HG03571 (cell line): ENCODE results near the gene LAD1.

Experiments used
- ATAC-seq: cut with Tn5 transposase; IDR thresholded peaks from one replicate; pipeline ENCODE4 v1.9.1; 2021; ENCODE audit not compliant: unreplicated experiment

The LAD1 gene

GRCh38 chr1:201399018-201399351 is at the start of gene LAD1:
TSS of gene LAD1 (minus strand) at chr1:201399324. CDS start at chr1:201399306, 18 bp downstream.
- no peak for ATAC-seq

- no peak for ATAC-seq
Measured at GRCh38 chr1:201447903-201448871, 49.1 kb upstream of the LAD1 start.

GRCh38 chr1:201445310-201445709 is 46.2 kb upstream of the LAD1 start:
- no peak for ATAC-seq

- ATAC-seq: no peak
Measured at GRCh38 chr1:201444792-201445191, 45.7 kb upstream of the LAD1 start.

- no peak for ATAC-seq
Measured at GRCh38 chr1:201443747-201444146, 44.6 kb upstream of the LAD1 start.

- ATAC-seq: no peak
Measured at GRCh38 chr1:201436969-201437368, 37.8 kb upstream of the LAD1 start.

GRCh38 chr1:201436393-201436792 is 37.3 kb upstream of the LAD1 start:
- ATAC-seq: no peak

- no peak for ATAC-seq
Measured at GRCh38 chr1:201434266-201434665, 35.1 kb upstream of the LAD1 start.

GRCh38 chr1:201433609-201434008 is 34.5 kb upstream of the LAD1 start:
- no peak for ATAC-seq

GRCh38 chr1:201430776-201431175 is 31.7 kb upstream of the LAD1 start:
- ATAC-seq: no peak

GRCh38 chr1:201429736-201430501 is 30.8 kb upstream of the LAD1 start:
- ATAC-seq: no peak

- no peak for ATAC-seq
Measured at GRCh38 chr1:201427963-201428362, 28.8 kb upstream of the LAD1 start.

- no peak for ATAC-seq
Measured at GRCh38 chr1:201426479-201427310, 27.6 kb upstream of the LAD1 start.

GRCh38 chr1:201424146-201424545 is 25.0 kb upstream of the LAD1 start:
- no peak for ATAC-seq

- no peak for ATAC-seq
Measured at GRCh38 chr1:201423655-201424054, 24.5 kb upstream of the LAD1 start.

GRCh38 chr1:201422436-201423030 is 23.4 kb upstream of the LAD1 start:
- ATAC-seq: no peak

- ATAC-seq: no peak
Measured at GRCh38 chr1:201422026-201422425, 22.9 kb upstream of the LAD1 start.

- no peak for ATAC-seq
Measured at GRCh38 chr1:201421041-201421440, 21.9 kb upstream of the LAD1 start.

- no peak for ATAC-seq
Measured at GRCh38 chr1:201420608-201421002, 21.5 kb upstream of the LAD1 start.

GRCh38 chr1:201419746-201420607 is 20.9 kb upstream of the LAD1 start:
- no peak for ATAC-seq
